Bladder microvascular endothelial cell (primary cell): Measurements from ENCODE around the gene MYO1F. TPM values are rescaled to one million over a fixed set of nuclear protein-coding genes. Genes with fewer than 3 reads are reported as not detected.

Experiments used
- total RNA-seq: library from RNA; depleted of rRNA; stranded (reverse); fragments of >200 nt; gene quantifications from 2 replicates; pipeline ENCODE4 v1.2.3, GENCODE V29; 2014

MYO1F gene
- total RNA-seq, result 0.13 and 0.16 TPM in 2 replicates

DNA sequence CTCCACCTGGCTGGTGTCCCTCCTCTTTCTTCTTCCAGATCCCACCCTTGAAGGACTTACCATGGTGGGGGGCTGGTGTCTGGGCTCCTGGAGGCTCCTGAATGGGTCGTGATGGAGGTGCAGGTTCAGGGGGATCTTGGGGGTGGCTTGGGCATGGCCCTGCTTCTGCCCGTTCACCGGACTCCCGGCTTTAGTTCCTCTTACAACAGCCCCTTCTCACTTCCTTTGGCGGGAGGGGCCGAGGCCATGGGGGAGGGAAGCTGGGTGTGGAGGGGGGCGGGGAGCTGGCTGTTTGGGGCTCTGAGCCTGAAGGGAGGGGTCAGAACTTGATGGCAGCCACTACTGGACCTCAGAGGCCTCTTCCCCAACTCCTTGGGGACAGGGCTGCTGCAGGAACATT lies at the start of gene MYO1F:
Gene MYO1F (minus strand): TSS at position 196 of the 400 bp plus-strand sequence. CDS start 133 bp downstream, at position 63.

DNA sequence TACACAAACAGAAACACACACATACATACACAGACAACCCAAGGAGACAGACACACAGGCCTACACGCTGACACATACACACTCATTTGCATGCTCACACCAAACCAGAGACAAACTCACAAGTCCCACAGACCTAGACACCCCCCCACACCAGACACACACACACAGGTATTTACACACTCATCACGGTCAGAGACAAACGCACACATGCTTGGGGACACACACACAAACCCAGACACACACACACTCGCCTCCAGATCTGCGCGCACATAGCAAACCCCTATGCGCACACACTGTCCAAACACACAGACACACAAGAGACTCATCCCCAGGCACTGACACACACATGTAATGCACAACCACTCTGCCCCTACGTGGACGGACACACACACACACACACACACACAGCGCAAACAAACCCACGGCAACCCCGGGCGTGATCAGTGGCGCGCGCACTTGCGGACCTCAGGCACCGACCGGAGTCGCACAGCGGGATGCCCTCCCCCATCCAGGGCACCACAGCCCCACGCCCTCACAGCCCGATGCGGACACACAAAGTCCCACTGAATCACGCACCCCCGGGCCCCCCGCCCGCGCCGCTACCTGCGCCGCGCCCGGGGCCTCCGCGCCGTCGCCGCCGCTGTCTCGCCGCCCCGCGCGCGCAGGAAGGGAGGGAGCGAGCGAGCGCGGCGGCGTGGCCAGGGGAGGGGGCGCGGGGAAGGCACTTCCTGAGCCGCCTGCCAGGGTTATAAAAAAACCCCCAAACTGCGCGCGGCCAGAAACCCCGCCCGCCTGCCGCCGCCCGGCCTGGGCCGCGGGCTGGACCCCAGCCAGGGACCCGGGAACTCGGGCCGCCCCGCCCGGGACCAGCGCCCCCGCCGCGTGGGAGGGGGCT lies 33.0 kb upstream of the MYO1F start, which contains the start of gene ADAMTS10:
Gene ADAMTS10 (minus strand): TSS at position 675 of the 895 bp plus-strand sequence. CDS start 5,005 bp downstream, outside the sequence.

DNA sequence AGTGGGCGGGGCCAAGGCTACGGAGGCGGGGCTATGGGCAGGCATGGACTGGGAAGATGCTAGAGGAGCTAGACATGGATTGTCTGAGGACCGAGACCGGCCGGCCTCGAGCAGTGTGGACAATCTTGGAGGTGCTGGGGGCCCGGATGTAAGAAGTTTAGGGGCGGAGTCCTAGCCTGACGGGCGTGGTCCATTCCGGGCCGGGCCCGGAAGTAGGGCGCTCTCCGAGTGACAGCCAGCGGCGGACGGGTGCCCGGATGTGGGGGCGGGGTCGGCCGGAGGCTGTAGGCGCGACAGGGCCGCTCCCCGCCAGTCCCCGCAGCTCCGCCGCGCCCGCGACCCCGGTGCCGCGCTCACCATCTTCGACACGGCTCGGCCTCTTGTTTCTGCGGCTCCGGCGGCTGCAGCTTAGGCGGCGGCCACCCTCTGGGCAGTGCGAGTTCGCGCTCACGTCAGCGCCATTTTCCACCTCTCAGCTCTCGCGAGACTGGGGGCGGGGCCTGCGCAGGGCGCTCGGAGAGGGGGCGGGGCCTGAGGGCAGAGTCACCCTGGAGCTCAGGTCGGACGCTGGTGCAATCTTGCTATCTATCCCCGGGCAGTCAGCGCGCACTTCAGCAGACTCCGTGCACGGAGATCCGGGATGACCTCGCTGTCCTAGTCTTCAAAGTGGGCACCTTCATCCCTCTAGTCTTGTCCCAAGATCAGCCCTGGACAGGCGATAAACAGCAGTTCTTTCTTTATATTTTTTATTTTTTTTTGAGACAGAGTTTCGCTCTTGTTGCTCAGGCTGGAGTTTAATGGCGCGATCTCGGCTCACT lies 63.3 kb downstream of the MYO1F start, which contains the start of gene ZNF414:
Gene ZNF414 (minus strand): TSS at position 481 of the 818 bp plus-strand sequence. CDS start 121 bp downstream, at position 360.

Other genes starting within 250 kb of the MYO1F start
- gene KANK3, start 234.2 kb downstream of the MYO1F start, total RNA-seq, result 41.8 and 97.5 TPM in 2 replicates
- 3.6 and 26.3 TPM in 2 replicates for gene ANGPTL4, start 213.3 kb downstream of the MYO1F start, total RNA-seq
- 55.7 and 181 TPM in 2 replicates for gene RAB11B, start 187.1 kb downstream of the MYO1F start, total RNA-seq
- 132 and 139 TPM in 2 replicates for gene MARCHF2, start 164.1 kb downstream of the MYO1F start, total RNA-seq
- 60.9 and 105 TPM in 2 replicates for gene HNRNPM, start 132.5 kb downstream of the MYO1F start, total RNA-seq
- not detected in 2 replicates for gene PRAM1, start 74.8 kb downstream of the MYO1F start, total RNA-seq
- 3.6 and 6.1 TPM in 2 replicates for gene ZNF414, start 63.3 kb downstream of the MYO1F start, total RNA-seq
- gene ADAMTS10, start 33.3 kb upstream of the MYO1F start, total RNA-seq, result 1.1 and 14.2 TPM in 2 replicates
- gene NFILZ, start 53.2 kb upstream of the MYO1F start, total RNA-seq, result not detected in 2 replicates
- gene ACTL9, start 121.4 kb upstream of the MYO1F start, total RNA-seq, result not detected in 2 replicates
- gene OR2Z1, start 144.2 kb upstream of the MYO1F start, total RNA-seq, result not detected in 2 replicates